HuH-7 (cell line): ENCODE results near the gene OSCP1.
A peak's percentile ranks its signal among the peaks of the same experiment; 100 is the strongest.

Experiments
- DNase-seq: peaks from one replicate; pipeline ENCODE4 v3.0.0; 2011; ENCODE audit warnings: low spot score

OSCP1 gene

GRCh38 chr1:36475341-36475740, 25.1 kb upstream of the OSCP1 start:
- no peak for DNase-seq

- no peak for DNase-seq
Observed at GRCh38 chr1:36472656-36473055, 22.4 kb upstream of the OSCP1 start.

GRCh38 chr1:36471830-36472641, 21.8 kb upstream of the OSCP1 start:
- no peak for DNase-seq

- DNase-seq = no peak
Observed at GRCh38 chr1:36469163-36469562, 18.9 kb upstream of the OSCP1 start.

GRCh38 chr1:36467700-36468455, 17.6 kb upstream of the OSCP1 start:
- DNase-seq = no peak

GRCh38 chr1:36467027-36467410, 16.8 kb upstream of the OSCP1 start:
- DNase-seq = no peak

GRCh38 chr1:36466370-36467026, 16.2 kb upstream of the OSCP1 start:
- DNase-seq = no peak

- DNase-seq = no peak
Observed at GRCh38 chr1:36465731-36466369, 15.6 kb upstream of the OSCP1 start.

- DNase-seq = no peak
Observed at GRCh38 chr1:36464605-36465393, 14.5 kb upstream of the OSCP1 start.

- DNase-seq = peak; percentile 91
Observed at GRCh38 chr1:36463803-36464604, 13.8 kb upstream of the OSCP1 start, which contains the start of gene MRPS15. Gene MRPS15 (minus strand): TSS chr1:36464384. CDS start chr1:36464275, 109 bp downstream.

- DNase-seq = no peak
Observed at GRCh38 chr1:36463463-36463802, 13.2 kb upstream of the OSCP1 start.

GRCh38 chr1:36458910-36459309, 8.7 kb upstream of the OSCP1 start:
- no peak for DNase-seq

GRCh38 chr1:36457691-36458090, 7.4 kb upstream of the OSCP1 start:
- DNase-seq = no peak

GRCh38 chr1:36456391-36456928, 6.2 kb upstream of the OSCP1 start:
- DNase-seq = no peak

- no peak for DNase-seq
Observed at GRCh38 chr1:36455386-36455785, 5.1 kb upstream of the OSCP1 start.

GRCh38 chr1:36453600-36454388, 3.5 kb upstream of the OSCP1 start:
- no peak for DNase-seq

- DNase-seq = no peak
Observed at GRCh38 chr1:36453051-36453450, 2.8 kb upstream of the OSCP1 start.

- no peak for DNase-seq
Observed at GRCh38 chr1:36450919-36451305, 661 bp upstream of the OSCP1 start.

GRCh38 chr1:36448530-36449056, 1.7 kb downstream of the OSCP1 start:
- DNase-seq = no peak
